HG02763 (cell line): ENCODE results near the gene RNF151.
"Not testable (repeated sequence)": the region's sequence is repeated elsewhere in the genome, so short reads cannot be mapped to it uniquely, and the experiment has no call there.

Source experiments
- ATAC-seq: cut with Tn5 transposase; IDR thresholded peaks from one replicate; pipeline ENCODE4 v1.9.1; 2021; ENCODE audit warnings: mild to moderate bottlenecking, moderate library complexity; ENCODE audit not compliant: unreplicated experiment

Gene RNF151

DNA sequence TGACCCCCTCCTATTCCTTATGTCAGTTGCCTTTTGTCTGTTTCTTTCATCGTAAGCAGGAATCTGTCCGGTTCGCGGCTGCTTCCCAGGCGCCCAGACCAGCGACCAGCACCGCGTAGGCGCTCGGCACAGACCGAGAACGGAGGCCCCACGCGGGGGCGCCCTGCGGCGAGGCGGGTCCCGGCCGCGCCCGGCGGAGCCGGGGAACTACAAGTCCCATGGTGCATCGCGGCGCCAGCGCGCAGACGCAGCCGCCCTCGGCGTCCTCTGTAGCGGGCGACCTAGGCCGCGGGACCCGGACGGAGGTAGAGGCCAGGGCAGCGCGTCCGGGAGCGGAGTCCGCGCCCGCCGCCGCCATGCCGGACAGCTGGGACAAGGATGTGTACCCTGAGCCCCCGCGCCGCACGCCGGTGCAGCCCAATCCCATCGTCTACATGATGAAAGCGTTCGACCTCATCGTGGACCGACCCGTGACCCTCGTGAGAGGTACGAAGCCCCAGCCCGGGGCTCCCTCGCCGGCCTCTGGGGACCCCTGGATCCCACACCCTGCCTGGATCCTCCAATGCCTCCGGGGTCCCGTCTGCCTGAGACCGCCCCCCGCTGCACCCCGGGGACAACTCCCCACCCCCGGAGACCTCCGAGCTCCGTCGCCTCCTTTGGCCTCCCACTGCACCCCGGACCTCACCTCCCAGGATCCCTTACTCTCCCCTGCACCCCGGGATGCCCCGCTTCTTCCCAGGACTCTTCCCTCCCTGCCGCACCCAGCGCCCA lies 7.2 kb upstream of the RNF151 start, which contains the start of gene NDUFB10:
NDUFB10 (plus strand) TSS at position 270 of the 771 bp plus-strand sequence; CDS start at position 357, 87 bp downstream.
- ATAC-seq, result peak; percentile 75

DNA sequence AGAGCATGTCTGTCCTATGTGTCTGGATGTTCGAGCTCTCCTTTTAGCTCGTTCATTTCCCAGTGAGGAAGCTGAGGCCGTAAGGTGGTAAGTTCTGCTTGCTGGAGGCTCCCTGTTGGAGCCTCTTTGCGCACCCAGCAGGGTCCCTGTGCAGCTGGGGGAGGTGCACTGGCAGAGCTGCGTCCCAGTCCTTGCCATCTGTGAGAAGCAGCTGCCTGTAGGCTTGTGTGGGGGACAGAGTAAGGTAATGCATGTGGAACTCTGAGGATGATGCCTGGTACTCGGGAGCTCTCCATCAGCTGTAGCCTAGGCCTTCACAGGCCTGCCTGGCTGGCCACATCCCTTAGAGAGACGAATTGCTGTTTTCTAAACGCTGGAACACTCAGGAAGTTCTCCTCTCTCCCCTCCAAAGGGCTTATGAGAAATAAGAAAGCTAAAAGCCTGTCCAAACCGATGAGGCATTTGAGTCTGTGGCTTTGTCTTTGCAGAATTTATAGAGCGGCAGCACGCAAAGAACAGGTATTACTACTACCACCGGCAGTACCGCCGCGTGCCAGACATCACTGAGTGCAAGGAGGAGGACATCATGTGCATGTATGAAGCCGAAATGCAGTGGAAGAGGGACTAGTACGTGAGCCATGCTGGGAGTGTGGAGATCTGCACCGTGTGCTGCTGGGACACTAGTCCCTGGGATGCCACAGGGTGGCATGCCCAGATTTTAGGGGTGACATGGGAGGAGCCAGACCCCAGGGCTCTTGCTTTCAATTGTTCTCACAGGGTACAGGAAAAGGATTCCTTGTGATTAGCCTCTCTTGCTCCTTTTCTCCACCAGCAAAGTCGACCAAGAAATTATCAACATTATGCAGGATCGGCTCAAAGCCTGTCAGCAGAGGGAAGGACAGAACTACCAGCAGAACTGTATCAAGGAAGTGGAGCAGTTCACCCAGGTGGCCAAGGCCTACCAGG lies 5.7 kb upstream of the RNF151 start:
- ATAC-seq, result no peak

DNA sequence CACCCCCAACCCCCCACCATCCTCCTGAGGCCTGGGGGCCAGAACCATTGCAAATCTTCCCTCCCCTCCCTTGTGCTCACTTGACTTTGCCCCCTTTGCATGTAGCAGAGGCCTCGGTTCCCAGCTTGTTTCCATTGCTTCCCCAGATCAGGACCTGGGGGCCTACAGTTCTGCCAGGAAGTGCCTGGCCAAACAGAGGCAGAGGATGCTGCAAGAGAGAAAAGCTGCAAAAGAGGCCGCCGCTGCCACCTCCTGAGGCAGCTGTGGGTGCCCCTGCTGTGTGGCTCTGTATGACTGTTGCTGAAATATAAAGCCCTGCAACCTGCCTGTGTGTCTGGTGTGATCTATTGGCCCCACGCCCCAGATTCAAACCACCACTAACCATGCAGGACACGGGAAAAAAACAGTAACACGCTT lies 5.0 kb upstream of the RNF151 start:
- no peak for ATAC-seq

DNA sequence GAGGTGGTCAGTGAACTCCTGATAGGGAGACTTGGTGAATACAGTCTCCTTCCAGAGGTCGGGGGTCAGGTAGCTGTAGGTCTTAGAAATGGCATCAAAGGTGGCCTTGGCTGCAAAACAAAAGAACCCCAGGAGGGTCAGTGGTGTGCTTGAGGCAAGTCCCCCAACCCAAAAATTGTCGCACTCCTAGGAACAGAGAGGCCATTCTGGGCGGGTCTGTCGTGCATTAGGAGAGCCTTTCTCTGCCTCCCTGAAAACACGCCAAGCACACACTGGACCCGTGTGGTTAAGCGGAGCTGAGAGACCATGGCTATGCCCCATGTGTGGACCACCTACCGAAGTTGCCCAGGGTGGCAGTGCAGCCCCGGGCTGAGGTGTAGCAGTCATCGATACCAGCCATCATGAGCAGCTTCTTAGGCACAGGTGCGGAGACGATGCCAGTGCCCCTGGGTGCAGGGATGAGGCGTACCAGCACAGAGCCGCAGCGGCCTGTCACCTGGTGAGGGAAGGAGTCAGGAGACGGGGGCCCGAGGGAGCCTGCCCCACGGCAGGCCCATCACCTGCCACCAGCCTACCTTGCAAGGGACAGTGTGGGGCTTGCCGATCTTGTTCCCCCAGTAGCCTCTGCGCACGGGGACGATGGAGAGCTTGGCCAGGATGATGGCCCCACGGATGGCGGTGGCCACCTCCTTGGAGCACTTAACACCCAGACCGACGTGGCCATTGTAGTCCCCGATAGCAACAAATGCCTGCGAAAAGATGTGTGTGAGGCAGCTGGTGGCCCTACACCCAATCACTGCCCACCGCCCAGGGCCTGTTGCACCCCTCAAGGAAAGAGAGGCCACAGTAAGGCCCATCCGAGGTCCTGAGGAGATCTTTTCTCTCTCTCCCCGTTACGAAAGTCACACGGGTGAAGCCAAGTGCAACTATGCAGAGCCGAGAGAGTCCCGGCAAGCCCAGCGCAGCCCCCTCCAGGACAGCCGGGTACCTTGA lies 4.2 kb upstream of the RNF151 start:
- not testable (repeated sequence) for ATAC-seq

GRCh38 chr16:1963806-1964505 lies 2.7 kb upstream of the RNF151 start:
- ATAC-seq, result peak; percentile 7

- peak; percentile 73 for ATAC-seq
These were observed 1.9 kb upstream of the RNF151 start, which contains the start of gene RPS2 for GRCh38 chr16:1964506-1965395. Gene RPS2 (minus strand): TSS chr16:1964826. CDS start chr16:1964625, 201 bp downstream.

DNA sequence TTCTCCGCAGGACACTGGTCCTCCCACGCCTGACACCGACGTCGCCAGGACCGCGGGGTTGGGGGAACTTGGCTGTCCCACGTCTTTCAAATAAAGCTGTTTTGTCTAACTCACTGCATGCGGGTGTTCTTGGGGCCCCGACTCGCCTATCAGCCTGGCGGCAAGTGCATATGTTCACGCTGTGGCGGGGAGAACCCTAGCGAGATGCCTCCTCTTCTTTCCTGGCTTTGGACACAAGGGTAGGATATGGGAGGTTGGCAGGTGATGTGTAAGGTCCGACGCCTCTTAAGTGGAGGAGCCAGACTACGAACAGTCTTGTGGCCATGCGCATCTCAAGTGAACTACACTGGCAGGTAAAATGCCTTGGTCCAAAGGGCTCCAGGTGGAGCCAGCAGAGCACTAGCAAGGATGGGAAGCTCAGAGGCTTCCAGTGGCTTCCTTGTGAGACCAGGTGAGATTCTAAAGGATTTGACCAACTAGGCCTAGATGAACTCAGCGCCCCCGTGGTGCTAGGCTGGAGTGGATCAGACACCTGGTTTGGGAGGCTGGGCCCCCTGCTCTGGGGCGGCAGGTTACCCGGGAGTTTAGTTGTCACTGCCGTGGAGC lies 1.2 kb upstream of the RNF151 start:
- ATAC-seq, result no peak

GRCh38 chr16:1968146-1968953 lies 1.7 kb downstream of the RNF151 start:
- ATAC-seq, result no peak

DNA sequence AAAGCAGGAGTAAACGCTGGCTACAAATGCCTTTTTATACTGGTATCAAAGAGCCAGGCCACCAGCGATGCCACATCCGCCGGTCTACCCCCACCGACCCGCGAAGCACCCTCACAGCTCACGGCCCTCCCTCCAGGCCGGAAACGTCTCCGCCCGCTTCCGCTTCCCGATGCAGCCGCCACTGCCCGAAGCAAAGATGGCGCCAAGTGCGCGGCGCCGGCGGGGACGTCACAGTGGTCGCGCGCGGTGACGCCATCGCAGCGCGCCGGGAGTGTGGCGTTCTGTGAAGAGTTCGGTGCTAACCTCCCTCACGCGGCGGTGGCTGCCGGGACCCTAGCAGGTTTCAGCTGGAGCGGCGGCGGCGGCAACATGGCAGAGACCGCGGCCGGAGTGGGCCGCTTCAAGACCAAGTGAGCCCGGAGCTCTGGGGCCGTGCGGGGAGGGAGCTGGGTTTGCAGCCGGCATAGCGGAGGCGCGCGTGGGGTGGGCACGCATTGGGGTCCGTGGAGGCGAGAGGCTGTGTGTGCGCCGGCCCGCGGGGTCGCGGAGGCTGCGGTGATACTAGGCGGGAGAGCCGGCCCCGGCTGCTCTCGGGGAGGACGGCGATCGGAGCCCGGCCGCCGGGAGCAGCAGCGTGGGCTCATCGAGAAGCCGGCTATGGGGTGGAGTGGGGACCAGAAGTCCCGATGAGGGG lies 5.3 kb downstream of the RNF151 start, which contains the start of gene TBL3:
TBL3 (plus strand) TSS at position 258 of the 694 bp plus-strand sequence; CDS start at position 370, 112 bp downstream.
- ATAC-seq, result peak; percentile 80

- ATAC-seq, result peak; percentile 2
These were observed 5.8 kb downstream of the RNF151 start for GRCh38 chr16:1972490-1972877.

DNA sequence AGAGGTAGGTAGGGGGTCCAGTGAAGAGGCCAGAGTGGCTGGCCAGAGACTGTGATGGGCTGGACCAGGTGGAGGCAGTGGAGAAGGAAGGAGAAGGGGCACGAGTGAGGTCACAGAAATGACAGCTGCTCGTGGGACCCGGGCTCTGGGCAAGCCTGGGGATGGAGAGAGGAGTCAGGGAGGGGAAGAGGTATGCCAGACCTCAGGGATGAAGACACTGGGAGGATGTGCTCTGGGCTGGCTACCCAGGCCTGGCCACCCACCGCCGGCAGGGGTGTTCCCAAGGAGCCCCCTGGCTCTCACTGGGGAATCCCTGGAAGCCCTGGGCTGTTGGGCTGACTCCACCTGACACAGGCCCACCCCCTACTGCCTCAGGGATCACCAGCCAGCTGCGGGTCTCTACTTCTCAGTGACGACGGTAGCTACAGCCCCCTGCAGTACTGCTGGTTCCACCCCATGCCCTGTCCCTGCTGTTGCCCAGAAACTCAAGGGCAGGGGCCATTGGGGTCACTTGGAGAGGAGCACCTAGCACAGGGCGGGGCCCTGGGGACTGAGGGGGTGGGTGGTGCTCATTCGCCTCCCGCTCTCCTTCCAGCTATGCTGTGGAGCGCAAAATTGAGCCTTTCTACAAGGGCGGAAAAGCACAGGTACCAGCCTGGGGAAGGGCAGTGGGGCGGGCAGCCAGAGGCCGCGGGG lies 7.0 kb downstream of the RNF151 start:
- no peak for ATAC-seq

DNA sequence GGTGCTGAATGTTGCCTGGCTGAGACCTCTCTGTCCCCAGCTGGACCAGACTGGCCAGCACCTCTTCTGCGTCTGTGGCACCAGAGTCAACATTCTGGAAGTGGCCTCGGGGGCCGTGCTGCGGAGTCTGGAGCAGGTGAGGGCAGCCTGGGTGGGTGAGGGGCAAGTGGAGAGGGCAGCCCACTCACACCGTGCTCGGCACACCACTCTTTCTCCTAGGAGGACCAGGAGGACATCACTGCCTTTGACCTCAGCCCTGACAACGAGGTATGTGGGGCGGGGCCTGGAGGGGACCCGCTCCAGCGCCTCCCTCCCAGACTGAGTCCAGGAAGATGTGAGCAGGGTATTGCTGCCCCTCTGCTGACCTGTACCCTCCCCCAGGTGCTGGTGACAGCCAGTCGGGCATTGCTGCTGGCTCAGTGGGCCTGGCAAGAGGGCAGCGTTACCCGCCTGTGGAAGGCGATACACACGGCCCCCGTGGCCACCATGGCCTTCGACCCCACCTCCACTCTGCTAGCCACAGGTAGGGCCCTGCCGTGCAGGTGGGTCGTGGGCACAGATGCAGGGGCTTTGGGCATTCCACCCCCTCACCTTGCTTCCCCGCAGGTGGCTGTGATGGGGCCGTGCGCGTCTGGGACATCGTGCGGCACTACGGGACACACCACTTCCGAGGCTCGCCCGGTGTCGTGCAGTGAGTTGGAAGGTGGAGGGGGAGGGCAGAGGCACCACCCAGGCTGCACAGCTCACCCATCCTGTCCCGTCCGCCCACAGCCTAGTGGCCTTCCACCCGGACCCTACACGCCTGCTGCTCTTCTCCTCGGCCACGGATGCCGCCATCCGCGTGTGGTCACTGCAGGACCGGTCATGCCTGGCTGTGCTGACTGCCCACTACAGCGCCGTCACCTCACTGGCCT lies 7.8 kb downstream of the RNF151 start:
- ATAC-seq, result no peak

DNA sequence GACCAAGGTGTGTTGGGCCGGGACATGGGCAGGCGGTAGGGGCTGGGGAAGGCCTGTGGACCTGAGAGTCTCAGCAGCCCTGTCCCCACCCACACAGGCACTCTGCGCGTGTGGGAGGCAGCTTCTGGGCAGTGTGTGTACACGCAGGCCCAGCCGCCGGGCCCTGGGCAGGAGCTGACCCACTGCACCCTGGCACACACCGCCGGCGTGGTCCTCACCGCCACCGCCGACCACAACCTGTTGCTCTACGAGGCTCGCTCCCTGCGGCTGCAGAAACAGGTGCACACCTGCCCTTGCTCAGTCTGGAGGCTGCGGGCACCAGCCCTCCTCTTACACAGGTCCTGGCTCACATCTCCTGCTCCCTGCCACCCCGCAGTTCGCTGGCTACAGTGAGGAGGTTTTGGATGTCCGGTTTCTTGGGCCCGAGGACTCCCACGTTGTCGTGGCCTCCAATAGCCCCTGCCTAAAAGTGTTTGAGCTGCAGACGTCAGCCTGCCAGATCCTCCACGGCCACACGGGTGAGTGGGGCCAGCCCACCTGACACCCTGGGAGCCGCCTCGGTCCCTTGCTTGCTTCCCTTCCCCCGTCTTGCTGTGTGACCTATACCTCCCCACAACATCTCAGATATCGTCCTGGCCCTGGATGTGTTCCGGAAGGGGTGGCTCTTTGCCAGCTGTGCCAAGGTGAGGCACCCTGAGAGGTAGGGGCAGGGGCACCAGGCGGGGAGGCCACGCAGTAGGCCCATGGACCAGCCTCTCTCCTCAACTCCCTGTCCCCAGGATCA lies 9.0 kb downstream of the RNF151 start:
- no peak for ATAC-seq

- ATAC-seq, result no peak
These were observed 9.5 kb downstream of the RNF151 start for GRCh38 chr16:1976216-1976520.
